ENCODE results near the gene CCNY. TPM values are rescaled to one million over a fixed set of nuclear protein-coding genes. Genes with fewer than 3 reads are reported as not detected.
A peak's percentile ranks its signal among the peaks of the same experiment; 100 is the strongest.

CCNY gene
- total RNA-seq, 1 experiment from 2014 or later, result 59.1 TPM

DNA sequence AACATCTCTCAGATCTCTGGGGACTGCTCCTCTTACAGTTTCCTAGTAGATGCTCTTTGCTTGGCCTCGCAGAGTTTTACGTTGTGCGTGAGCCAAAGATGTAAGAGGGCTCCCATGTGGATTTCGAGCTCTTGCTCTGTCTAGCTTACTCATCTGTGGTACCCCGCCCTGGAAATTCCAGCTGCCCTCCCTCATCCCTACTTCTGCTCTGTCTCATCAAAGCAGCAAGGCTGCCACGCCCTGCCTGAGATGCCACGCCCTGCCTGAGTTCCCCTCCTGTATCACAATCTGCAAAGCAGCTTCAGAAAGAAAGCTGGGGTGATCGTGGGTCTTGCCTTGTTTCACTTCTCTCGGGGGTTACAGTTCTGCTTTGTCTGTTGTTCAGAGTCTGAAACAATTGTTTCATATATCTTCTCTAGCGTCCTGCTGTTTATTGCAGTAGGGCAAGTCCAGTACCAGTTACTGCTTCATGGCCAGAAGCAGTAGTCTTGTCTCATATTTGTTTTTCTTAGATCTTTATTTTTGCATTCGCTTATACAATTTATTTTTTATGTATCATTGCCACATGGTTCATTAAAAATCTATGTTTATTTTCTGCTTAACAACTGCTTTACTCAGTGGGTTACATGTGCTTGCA lies 36.1 kb upstream of the CCNY start:
- no peaks in the 10 kb centered on the region for H3K27me3 Mint-ChIP-seq (ENCODE audit: unreplicated experiment)
- peak; percentile 30 for DNase-seq
- intact Hi-C loops (cut with micrococcal nuclease; ENCODE audit: unreplicated experiment), result no loop called here
- CTCF ChIA-PET, result no interaction called here
- H3K4me3 Mint-ChIP-seq (ENCODE audit: low read depth, unreplicated experiment), result no peak overlapping the region
- no TSS peak for BruUV-seq (replicated peaks)
- H3K36me3 Mint-ChIP-seq (ENCODE audit: insufficient read depth, unreplicated experiment), result no peaks in the 10 kb centered on the region
- peak overlapping the region; percentile 4 for H3K27ac Mint-ChIP-seq (ENCODE audit: unreplicated experiment)
- peaks cover 3% of the 10 kb centered on the region for H3K9me3 Mint-ChIP-seq (ENCODE audit: low read depth, unreplicated experiment)
- H3K4me1 Mint-ChIP-seq (ENCODE audit: low read depth, unreplicated experiment), result peaks cover 11% of the 10 kb centered on the region
- TF ChIP-seq CTCF (IDR thresholded peaks at IDR 0.05; ENCODE audit: unreplicated experiment), result no peak

- no peaks in the 10 kb centered on the region for H3K27me3 Mint-ChIP-seq (ENCODE audit: unreplicated experiment)
- no peak overlapping the region for H3K27ac Mint-ChIP-seq (ENCODE audit: unreplicated experiment)
- intact Hi-C loops (cut with micrococcal nuclease; ENCODE audit: unreplicated experiment), result no loop called here
- no TSS peak for BruUV-seq (replicated peaks)
- no peak for TF ChIP-seq CTCF (IDR thresholded peaks at IDR 0.05; ENCODE audit: unreplicated experiment)
- no peak for DNase-seq
- H3K4me1 Mint-ChIP-seq (ENCODE audit: low read depth, unreplicated experiment), result peaks cover 33% of the 10 kb centered on the region
- H3K36me3 Mint-ChIP-seq (ENCODE audit: insufficient read depth, unreplicated experiment), result no peaks in the 10 kb centered on the region
- H3K9me3 Mint-ChIP-seq (ENCODE audit: low read depth, unreplicated experiment), result no peaks in the 10 kb centered on the region
- H3K4me3 Mint-ChIP-seq (ENCODE audit: low read depth, unreplicated experiment), result no peak overlapping the region
- CTCF ChIA-PET, result no interaction called here
These were observed 31.7 kb upstream of the CCNY start for GRCh38 chr10:35304649-35305048.

DNA sequence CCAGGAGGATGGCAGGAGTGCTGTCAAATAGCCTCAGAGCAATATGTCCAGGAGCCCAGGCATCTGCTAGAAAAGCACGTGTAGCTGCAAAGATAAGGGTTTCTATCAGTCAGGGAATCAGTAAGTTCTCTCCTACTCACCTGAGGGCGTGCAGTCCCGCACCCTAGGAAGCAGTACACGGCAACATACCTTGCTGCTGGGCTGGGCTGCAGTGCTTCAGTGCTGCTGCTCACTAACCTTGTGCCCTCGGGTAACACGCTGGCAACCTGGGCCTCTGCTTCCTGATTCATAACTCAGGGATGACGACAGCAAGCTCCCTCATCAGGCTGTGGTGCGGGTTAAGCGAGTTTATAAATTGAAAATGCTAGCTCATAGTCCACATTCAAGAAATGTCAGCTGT lies 29.5 kb upstream of the CCNY start:
- CTCF ChIA-PET, result interaction anchor here (0.5 to 1.0 kb wide), 6 partner anchors 40 to 334 kb away, joined by 3 to 5 read pairs (median 3); no protein-coding TSS in a partner anchor

GRCh38 chr10:35307297-35307696 lies 29.0 kb upstream of the CCNY start:
- intact Hi-C loops (cut with micrococcal nuclease; ENCODE audit: unreplicated experiment), result loop anchor here (2.0 kb wide), 1 partner anchor 44 kb away; no protein-coding TSS in a partner anchor
- no peaks in the 10 kb centered on the region for H3K27me3 Mint-ChIP-seq (ENCODE audit: unreplicated experiment)
- H3K36me3 Mint-ChIP-seq (ENCODE audit: insufficient read depth, unreplicated experiment), result no peaks in the 10 kb centered on the region
- peak overlapping the region; percentile 82 for H3K27ac Mint-ChIP-seq (ENCODE audit: unreplicated experiment)
- DNase-seq, result peak; percentile 29
- BruUV-seq (replicated peaks), result no TSS peak
- peak overlapping the region; percentile 27 for H3K4me3 Mint-ChIP-seq (ENCODE audit: low read depth, unreplicated experiment)
- H3K4me1 Mint-ChIP-seq (ENCODE audit: low read depth, unreplicated experiment), result peaks cover 23% of the 10 kb centered on the region
- no peak for TF ChIP-seq CTCF (IDR thresholded peaks at IDR 0.05; ENCODE audit: unreplicated experiment)
- H3K9me3 Mint-ChIP-seq (ENCODE audit: low read depth, unreplicated experiment), result no peaks in the 10 kb centered on the region
- CTCF ChIA-PET, result interaction anchor here (0.6 to 1.0 kb wide), 4 partner anchors 65 to 334 kb away, joined by 3 to 5 read pairs (median 4); no protein-coding TSS in a partner anchor

More for the DNA sequence above, 29.5 kb upstream of the CCNY start:
- Mint-ChIP-seq H3K27me3 (ENCODE audit: unreplicated experiment) (no peaks in the 10 kb centered on the region), H3K4me3 (ENCODE audit: low read depth, unreplicated experiment) (peak overlapping the region; percentile 27), H3K4me1 (ENCODE audit: low read depth, unreplicated experiment) (peaks cover 23% of the 10 kb centered on the region), H3K27ac (ENCODE audit: unreplicated experiment) (peak overlapping the region; percentile 82), H3K9me3 (ENCODE audit: low read depth, unreplicated experiment) (no peaks in the 10 kb centered on the region), H3K36me3 (ENCODE audit: insufficient read depth, unreplicated experiment) (no peaks in the 10 kb centered on the region)
- DNase-seq, result peak; percentile 75
- intact Hi-C loops (cut with micrococcal nuclease; ENCODE audit: unreplicated experiment), result loop anchor here (2.0 kb wide), 1 partner anchor 44 kb away; no protein-coding TSS in a partner anchor
- no TSS peak for BruUV-seq (replicated peaks)
- no peak for TF ChIP-seq CTCF (IDR thresholded peaks at IDR 0.05; ENCODE audit: unreplicated experiment)

Measured in Calu3 (cell line).